ENCODE results near the gene KLHDC8B. TPM values are rescaled to one million over a fixed set of nuclear protein-coding genes. Genes with fewer than 3 reads are reported as not detected.

The KLHDC8B gene
- total RNA-seq, 1 donor from 2014 or later = 43.7 TPM

DNA sequence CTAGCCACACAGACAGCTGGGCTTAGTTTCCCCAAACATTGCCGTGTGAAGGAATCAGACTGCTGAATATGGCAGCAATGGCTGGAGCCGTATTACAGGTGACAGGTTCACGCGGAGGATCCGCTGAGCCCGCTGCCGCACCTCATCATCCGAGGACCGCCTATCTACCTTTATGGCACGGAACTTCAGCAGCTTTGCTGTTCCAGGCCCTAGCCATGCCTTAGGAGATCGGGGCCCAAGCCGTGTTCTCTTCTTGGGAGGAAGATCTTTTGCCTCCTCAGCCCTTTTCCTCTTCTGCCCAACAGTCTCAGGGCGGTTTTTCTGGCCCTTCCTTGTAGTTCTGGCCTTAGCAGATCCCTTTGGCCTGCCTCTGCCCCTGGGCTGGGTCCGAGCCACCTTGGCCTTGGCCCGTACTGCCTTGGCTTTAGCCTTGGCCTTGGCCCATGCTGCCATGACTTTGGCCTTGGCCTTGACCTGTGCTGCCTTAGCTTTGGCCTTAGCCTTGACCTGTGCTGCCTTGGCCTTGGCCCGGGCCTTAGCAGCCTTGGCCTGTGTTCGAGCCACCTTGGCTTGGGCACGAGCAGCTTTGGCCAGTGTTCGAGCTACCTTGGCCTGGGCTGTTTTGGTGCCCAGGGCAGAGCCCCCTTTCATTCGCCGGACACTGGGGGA is 8.5 kb upstream of the KLHDC8B start:
- Histone ChIP-seq H3K9me3 (no peaks in the 10 kb centered on the region), H3K4me3 (no peak overlapping the region), H3K4me1 (peaks cover 24% of the 10 kb centered on the region), H3K36me3 (peaks cover 0 to 12% of the 10 kb centered on the region in 2 donors), H3K27ac (no peak overlapping the region), H3K27me3 (no peaks in the 10 kb centered on the region)
- intact Hi-C loops (cut with DNase I) = no loop called here
- DNase-seq (ENCODE audit: extremely low spot score in 2 of 2) = no peak
- TF ChIP-seq, protein P1, sequence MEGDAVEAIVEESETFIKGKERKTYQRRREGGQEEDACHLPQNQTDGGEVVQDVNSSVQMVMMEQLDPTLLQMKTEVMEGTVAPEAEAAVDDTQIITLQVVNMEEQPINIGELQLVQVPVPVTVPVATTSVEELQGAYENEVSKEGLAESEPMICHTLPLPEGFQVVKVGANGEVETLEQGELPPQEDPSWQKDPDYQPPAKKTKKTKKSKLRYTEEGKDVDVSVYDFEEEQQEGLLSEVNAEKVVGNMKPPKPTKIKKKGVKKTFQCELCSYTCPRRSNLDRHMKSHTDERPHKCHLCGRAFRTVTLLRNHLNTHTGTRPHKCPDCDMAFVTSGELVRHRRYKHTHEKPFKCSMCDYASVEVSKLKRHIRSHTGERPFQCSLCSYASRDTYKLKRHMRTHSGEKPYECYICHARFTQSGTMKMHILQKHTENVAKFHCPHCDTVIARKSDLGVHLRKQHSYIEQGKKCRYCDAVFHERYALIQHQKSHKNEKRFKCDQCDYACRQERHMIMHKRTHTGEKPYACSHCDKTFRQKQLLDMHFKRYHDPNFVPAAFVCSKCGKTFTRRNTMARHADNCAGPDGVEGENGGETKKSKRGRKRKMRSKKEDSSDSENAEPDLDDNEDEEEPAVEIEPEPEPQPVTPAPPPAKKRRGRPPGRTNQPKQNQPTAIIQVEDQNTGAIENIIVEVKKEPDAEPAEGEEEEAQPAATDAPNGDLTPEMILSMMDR (IDR thresholded peaks at IDR 0.05) = no peak
- TF ChIP-seq POLR2A (IDR thresholded peaks at IDR 0.05) (no peak), POLR2AphosphoS5 (IDR thresholded peaks at IDR 0.05; ENCODE audit: insufficient read depth in 1 of 2, low read depth in 1 of 2) (no peak)

DNA sequence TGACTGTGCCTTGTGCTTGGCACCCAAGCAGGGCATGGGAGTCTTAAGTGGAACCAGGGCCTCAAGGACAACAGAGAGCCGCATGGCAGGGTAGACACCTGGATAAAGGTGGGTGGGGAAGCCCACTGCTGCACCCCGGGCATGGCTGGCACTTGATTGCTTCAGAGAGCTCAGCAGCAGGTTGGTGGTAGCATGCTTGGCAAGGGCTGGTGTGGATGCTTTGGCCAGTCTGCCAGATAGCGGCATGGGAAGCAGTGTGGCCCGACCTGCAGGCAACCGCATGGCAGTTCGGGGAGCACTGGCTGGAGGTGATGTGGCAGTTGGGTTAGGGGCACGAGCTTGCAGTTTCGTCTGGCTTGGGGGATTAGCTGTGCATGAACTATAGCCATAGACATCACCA is 7.8 kb upstream of the KLHDC8B start:
- intact Hi-C loops (cut with DNase I) = no loop called here
- TF ChIP-seq POLR2A (IDR thresholded peaks at IDR 0.05) = no peak
- no peak for TF ChIP-seq POLR2AphosphoS5 (IDR thresholded peaks at IDR 0.05; ENCODE audit: insufficient read depth in 1 of 2, low read depth in 1 of 2)
- TF ChIP-seq, protein P1 (IDR thresholded peaks at IDR 0.05) = no peak

DNA sequence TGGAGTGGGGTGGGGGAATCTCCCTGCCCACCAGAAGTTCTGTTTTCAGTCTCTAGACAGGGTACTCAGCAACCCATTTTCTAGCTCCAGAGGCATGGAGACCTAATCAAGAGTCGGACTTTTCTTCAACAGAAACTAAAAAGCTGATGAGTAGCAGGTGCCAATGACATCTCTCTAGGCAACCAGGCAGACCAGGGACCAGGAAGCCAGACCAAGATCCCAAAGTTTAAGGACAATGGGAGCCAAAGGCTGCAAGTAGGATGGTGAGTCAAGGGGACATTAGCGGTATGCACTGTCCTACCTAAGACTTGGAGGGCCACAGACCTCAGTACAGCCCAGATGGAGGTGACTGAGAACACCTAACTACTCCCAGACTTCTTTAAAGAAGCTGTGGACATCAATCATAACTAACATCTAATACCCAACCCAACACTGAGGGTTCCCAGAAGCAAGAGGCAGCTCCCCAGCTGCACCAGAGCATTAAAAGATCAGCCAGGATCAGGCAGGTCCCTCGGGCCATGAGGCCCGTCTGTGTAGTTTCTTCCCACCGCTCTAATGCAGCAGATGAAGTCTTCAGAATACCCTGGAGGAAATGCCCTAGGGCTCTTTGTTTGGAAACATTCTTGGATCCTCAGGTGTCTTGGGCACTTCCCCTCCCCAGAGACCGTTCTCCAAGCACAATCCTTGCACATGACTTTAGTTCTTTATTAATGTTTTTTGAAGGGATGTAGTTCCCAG is 6.2 kb upstream of the KLHDC8B start:
- TF ChIP-seq POLR2AphosphoS5 (IDR thresholded peaks at IDR 0.05; ENCODE audit: insufficient read depth in 1 of 2, low read depth in 1 of 2) (no peak), POLR2A (IDR thresholded peaks at IDR 0.05) (no peak)
- TF ChIP-seq, protein P1 (IDR thresholded peaks at IDR 0.05) = no peak

More for the DNA sequence above, 7.8 kb upstream of the KLHDC8B start:
- no peak overlapping the region for H3K4me3 ChIP-seq
- no peak for DNase-seq (ENCODE audit: extremely low spot score in 2 of 2)
- no peak overlapping the region for H3K27ac ChIP-seq
- no peaks in the 10 kb centered on the region for H3K9me3 ChIP-seq
- peaks cover 24% of the 10 kb centered on the region for H3K4me1 ChIP-seq
- peaks cover 0 to 12% of the 10 kb centered on the region in 2 donors for H3K36me3 ChIP-seq
- H3K27me3 ChIP-seq = no peaks in the 10 kb centered on the region

DNA sequence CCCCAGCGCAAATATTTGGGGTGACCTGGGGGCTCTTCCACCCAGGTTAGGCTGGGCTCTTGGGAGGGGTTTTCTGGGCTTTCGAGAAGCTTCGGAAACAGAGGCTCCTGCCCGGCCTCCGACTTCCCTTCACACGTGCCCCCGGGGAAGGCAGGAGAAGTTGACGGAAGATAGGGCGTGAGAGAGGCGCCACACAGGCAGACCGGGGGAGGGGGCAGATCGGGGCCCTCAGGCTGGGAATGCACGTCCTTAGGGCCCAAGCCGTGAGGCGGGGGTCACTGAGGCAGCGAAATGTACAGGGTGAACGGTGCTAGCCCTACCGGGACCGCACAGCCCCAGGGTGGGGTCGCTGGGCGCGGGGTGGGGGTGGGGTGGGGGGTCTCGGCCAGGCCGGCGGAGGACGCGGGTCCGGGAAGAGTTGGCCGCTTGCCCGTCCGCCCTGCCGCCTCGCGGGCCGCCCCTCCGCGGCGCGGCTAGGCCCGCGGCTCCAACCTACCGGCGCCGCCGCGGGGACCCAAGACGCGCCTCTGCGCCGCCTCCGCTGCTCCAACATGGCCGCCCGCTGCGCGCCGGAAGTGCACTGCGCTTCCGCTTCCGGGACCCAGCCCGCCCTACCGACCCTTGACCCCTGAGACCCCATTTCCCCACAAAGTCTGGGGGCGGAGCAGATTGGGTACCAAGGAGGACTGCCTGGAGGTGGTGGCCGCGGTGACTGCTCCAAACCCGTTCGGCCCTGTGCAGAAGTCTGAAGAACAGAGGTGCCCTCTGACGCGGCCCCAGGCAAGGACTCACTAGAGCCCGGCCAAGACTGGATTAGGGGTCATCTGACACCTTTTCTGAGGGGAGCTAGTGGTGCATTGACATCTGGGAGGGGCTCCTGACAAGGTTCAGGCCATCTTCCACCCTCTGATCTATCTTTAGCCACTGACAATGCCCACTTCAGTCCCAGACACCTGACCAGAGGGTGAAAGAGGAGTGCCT is 5.3 kb upstream of the KLHDC8B start, which contains the start of gene CCDC71:
CCDC71 (minus strand) TSS at position 561 of the 981 bp plus-strand sequence. CDS start 2,123 bp downstream, outside the sequence.
- intact Hi-C loops (cut with DNase I) = no loop called here
- H3K4me1 ChIP-seq = peaks cover 31% of the 10 kb centered on the region
- H3K27me3 ChIP-seq = no peaks in the 10 kb centered on the region
- H3K4me3 ChIP-seq = peak within 1 kb of the TSS; percentile 88 to 91
- TF ChIP-seq, protein P1 (IDR thresholded peaks at IDR 0.05) = no peak
- TF ChIP-seq POLR2A (IDR thresholded peaks at IDR 0.05) (peak in 1 of 2 donors; percentile 53), POLR2AphosphoS5 (IDR thresholded peaks at IDR 0.05; ENCODE audit: insufficient read depth in 1 of 2, low read depth in 1 of 2) (peak; percentile 13 to 64)
- peak within 1 kb of the TSS; percentile 86 for H3K27ac ChIP-seq
- DNase-seq (ENCODE audit: extremely low spot score in 2 of 2) = no peak
- H3K9me3 ChIP-seq = no peaks in the 10 kb centered on the region
- peaks cover 0 to 12% of the 10 kb centered on the region in 2 donors for H3K36me3 ChIP-seq

More for the DNA sequence above, 6.2 kb upstream of the KLHDC8B start:
- Histone ChIP-seq H3K4me3 (peak overlapping the region; percentile 88 to 91), H3K27me3 (no peaks in the 10 kb centered on the region), H3K4me1 (peaks cover 24% of the 10 kb centered on the region), H3K36me3 (peaks cover 0 to 12% of the 10 kb centered on the region in 2 donors), H3K9me3 (no peaks in the 10 kb centered on the region), H3K27ac (peak overlapping the region; percentile 86)
- intact Hi-C loops (cut with DNase I) = no loop called here
- DNase-seq (ENCODE audit: extremely low spot score in 2 of 2) = no peak

All from vagina (tissue), 2 donors.